LNCaP clone FGC (cell line): ENCODE data around the gene DVL1.

Experiments
- DNase-seq: peaks from one replicate; pipeline ENCODE4 v3.0.0-alpha.2; 2011; ENCODE audit warnings: low read depth
- H3K4me3 ChIP-seq: 2 replicates; pipeline ENCODE4 v1.5.1; 2011; ENCODE audit warnings: mild to moderate bottlenecking, low read depth, low read length, control low read depth
- TF ChIP-seq, protein P1 (sequence below): IDR thresholded peaks from 2 replicates; pipeline ENCODE4 v1.5.1; 2012; ENCODE audit warnings: mild to moderate bottlenecking; ENCODE audit not compliant: control insufficient read depth, insufficient read depth; ENCODE audit errors: extremely low read depth

Gene DVL1

DNA sequence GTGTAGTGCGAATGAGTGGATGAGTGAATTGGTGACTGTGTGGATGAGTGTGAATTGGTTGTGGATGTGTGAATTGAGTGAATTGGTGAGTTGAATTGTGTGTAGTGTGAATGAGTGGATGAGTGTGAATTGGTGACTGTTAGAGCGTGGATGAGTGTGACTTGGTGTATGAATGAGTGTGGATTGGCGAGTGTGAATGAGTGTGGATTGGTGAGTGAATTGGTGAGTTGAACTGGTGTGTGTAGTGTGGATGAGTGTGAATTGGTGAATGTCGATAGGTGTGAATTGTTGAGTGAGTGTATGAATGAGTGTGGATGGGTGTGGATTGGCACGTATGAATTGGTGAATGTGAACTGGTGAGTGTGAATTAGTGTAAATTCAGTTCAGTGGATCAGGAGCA is 18.1 kb upstream of the DVL1 start:
- TF ChIP-seq, protein P1, sequence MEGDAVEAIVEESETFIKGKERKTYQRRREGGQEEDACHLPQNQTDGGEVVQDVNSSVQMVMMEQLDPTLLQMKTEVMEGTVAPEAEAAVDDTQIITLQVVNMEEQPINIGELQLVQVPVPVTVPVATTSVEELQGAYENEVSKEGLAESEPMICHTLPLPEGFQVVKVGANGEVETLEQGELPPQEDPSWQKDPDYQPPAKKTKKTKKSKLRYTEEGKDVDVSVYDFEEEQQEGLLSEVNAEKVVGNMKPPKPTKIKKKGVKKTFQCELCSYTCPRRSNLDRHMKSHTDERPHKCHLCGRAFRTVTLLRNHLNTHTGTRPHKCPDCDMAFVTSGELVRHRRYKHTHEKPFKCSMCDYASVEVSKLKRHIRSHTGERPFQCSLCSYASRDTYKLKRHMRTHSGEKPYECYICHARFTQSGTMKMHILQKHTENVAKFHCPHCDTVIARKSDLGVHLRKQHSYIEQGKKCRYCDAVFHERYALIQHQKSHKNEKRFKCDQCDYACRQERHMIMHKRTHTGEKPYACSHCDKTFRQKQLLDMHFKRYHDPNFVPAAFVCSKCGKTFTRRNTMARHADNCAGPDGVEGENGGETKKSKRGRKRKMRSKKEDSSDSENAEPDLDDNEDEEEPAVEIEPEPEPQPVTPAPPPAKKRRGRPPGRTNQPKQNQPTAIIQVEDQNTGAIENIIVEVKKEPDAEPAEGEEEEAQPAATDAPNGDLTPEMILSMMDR, result no peak
- H3K4me3 ChIP-seq, result no peak overlapping the region
- DNase-seq, result no peak

DNA sequence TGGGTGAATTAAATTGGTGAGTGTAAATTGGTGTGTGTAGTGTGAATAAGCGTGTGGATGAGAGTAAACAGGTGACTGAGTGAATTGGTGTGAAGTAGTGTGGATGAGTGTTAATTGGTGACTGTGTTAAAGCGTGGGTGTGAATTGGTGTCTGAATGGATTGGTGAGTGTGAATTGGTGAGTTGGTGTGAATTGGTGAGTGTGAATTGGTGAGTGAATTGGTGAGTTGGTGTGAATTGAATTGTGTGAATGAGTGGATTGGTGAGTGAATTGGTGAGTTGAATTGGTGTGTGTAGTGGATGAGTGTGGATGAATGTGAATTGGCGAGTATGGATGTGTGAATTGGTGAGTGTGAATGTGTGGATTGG is 17.5 kb upstream of the DVL1 start:
- TF ChIP-seq, protein P1, result no peak
- no peak overlapping the region for H3K4me3 ChIP-seq
- DNase-seq, result no peak

DNA sequence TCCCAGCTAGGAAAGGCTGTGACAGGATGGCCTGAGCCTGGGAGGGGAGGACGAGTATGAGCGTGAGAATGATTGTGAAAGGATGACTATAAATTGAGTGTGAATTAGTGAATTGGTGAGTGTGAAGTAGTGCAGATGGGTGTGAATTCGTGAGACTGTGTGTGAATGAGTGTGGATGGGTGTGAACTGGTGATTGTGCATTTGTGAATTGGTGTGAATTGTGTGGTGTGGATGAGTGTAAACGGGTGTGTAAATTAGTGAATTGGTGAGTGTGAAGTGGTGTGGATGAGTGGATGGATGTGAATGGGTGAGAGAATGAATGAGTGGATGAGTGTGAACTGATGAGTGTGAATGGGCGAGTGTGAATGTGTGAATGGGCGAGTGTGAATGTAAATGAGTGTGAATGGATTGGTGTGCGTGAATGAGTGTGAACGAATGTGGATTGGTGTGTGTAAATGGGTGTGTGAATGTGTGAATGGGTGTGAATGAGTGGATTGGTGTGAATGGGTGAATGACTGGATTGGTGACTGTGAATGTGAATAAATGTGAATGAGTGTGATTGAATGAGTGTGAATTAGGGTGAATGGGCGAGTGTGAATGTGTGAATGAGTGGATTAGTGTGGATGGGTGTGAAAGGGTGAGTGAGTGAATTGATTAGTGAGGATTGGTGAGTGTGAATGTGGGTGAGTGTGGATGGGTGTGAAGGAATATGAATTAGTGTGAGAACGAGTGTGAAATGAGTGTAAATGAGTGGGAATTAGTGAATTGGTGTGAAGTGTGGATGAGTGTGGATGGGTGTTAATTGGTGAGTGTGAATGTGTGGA is 16.9 kb upstream of the DVL1 start:
- no peak for DNase-seq
- H3K4me3 ChIP-seq, result no peak overlapping the region
- TF ChIP-seq, protein P1, result no peak

DNA sequence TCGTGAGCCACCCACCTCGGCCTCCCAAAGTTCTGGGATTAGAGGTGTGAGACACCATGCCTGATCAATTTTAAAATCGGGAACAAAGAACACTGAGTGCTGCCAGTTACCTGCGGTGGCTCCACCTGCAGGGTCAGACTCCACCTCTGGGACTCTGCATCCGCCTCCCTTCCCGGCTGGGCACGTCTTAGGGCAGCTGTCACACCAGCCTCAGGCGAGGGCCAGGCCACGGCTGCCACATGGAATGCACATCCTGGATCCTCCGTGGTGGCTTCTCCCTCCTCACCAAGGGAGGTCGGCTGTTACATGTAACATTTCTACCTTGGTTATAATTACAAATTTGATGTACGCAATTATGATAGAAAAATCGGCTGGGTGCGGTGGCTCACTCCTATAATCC is 15.0 kb upstream of the DVL1 start:
- no peak for DNase-seq
- TF ChIP-seq, protein P1, result no peak

DNA sequence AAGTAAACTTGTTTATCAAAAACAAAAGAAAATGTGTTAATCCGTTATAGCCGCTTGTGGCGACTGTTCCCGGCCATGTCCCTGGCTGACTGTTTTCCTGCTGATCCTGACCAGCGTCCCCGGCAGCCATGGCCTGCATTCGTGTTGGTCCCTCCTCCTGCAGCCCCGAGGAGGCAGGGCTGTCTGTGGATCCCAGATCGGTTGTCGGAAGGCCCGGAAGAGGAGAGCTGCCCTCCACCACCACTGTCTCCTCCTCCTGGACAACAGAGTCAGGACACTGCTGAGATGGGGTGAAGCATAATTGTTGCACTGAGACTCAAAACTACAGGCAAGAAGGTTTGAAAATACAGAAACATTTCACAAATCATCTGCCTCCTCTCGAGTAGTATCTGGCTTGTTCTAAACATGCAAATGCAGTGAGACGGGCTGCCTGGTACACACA is 12.8 kb upstream of the DVL1 start:
- no peak overlapping the region for H3K4me3 ChIP-seq
- TF ChIP-seq, protein P1, result no peak
- DNase-seq, result no peak

More for the DNA sequence above, 15.0 kb upstream of the DVL1 start:
- H3K4me3 ChIP-seq, result no peak overlapping the region

DNA sequence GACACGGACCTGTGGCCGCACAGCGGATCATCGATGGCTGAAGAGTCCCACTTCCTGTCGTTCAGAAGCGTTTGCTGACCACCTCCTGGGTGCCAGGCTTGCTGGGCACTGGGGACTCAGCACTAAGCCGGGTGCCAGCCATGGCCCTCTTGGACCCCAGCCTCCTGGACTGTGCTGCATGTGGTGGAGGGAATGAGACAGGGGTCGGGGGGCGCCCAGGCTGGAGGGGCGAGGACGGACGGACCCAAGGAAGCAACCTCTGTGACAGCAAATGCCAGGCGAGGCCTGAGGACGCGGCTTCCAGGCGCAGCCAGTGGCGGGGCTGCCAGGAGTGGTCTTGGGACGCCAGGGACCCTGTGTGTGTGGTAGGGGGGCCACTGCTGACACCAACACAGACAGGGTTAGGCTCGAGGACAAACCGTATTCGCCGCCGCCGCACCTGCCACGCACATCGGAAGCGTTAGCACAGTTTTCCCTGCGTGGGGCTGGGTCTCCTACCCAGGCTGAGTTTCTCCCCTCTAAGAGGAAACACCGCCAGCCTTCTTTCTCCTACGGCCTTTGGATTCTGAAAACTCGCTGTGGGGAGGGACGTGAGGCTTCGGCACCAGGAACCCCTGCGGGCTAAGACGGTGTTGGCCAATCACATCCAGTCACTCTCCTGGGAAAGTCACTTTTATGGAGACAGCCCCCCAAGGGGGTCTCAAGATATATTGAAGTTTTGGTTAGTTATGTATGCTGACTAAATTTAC is 12.2 kb upstream of the DVL1 start:
- no peak overlapping the region for H3K4me3 ChIP-seq
- DNase-seq, result no peak
- TF ChIP-seq, protein P1, result no peak
